GM12878 (cell line): Measurements from ENCODE around the gene INKA1. TPM values are rescaled to one million over a fixed set of nuclear protein-coding genes. Genes with fewer than 3 reads are reported as not detected.
A peak's percentile ranks its signal among the peaks of the same experiment; 100 is the strongest.

Source experiments
- ATAC-seq: fragments of 200-7000 bp; cut with Tn5 transposase; 3 replicates; pipeline ENCODE4 v1.9.1; 2020; ENCODE audit warnings: mild to moderate bottlenecking, moderate library complexity
- BruUV-seq: library from RNA; stranded (reverse); fragments of 400-500 nt; replicated peaks from 2 replicates; lab custom pipeline; 2021; lab: Mats Ljungman, UMichigan
- CTCF ChIA-PET: fragments of 300-600 bp; sonication (Branson Sonifier 250); formaldehyde crosslinking; extraction: SDS; loops from one replicate; lab custom pipeline; 2021; ENCODE audit warnings: inconsistent platforms; lab: Yijun Ruan, JAX
- POLR2A ChIA-PET: fragments of 350-600 bp; formaldehyde crosslinking; extraction: SDS; loops from one replicate; lab custom pipeline; 2021; ENCODE audit warnings: inconsistent platforms; lab: Charles Lee
- RAD21 ChIA-PET: fragments of 300-600 bp; sonication (Branson Sonifier 250); formaldehyde crosslinking; loops from one replicate; lab custom pipeline; 2023; ENCODE audit warnings: antibody characterized with exemption; ENCODE audit not compliant: unreplicated experiment; lab: Charles Lee
- SMC1A ChIA-PET: fragments of 300-600 bp; sonication (Branson Sonifier 250); formaldehyde crosslinking; loops from one replicate; lab custom pipeline; 2023; ENCODE audit not compliant: unreplicated experiment, uncharacterized antibody; lab: Charles Lee
- DNase-seq: peaks from one replicate; pipeline ENCODE4 v3.0.0-alpha.2; 2011; ENCODE audit warnings: low read depth, low spot score
- FAIRE-seq: peaks from 3 replicates; lab custom pipeline; 2011; peaks lifted over from hg19 to GRCh38; lab: Jason Lieb, UNC
- H2AFZ ChIP-seq: 2 replicates; pipeline ENCODE4 v1.6.0; 2011; ENCODE audit warnings: low read depth, low read length, control low read depth; ENCODE audit not compliant: control insufficient read depth
- H3K27ac ChIP-seq: 2 replicates; pipeline ENCODE4 v1.5.1; 2011; ENCODE audit warnings: control low read depth; ENCODE audit not compliant: control insufficient read depth, insufficient read depth
- H3K27me3 ChIP-seq, 2 experiments: replicated peaks in 1 of 2; 2 replicates each; pipeline versions ENCODE4 v1.6.0 to v1.6.1; 2011; ENCODE audit warnings: low read length in 1 of 2; ENCODE audit not compliant: control insufficient read depth in 2 of 2, insufficient read depth in 2 of 2
- H3K36me3 ChIP-seq, 2 experiments: 2 replicates each; pipeline ENCODE4 v1.5.1; 2011; ENCODE audit warnings: low read length in 1 of 2; ENCODE audit not compliant: control insufficient read depth in 2 of 2, insufficient read depth in 2 of 2
- H3K4me1 ChIP-seq: 2 replicates; pipeline ENCODE4 v1.6.1; 2011; ENCODE audit warnings: mild to moderate bottlenecking, low read length, moderate library complexity, mixed read lengths; ENCODE audit not compliant: control insufficient read depth, insufficient read depth
- H3K4me2 ChIP-seq: 2 replicates; pipeline ENCODE4 v1.6.0; 2011; ENCODE audit warnings: control low read depth; ENCODE audit not compliant: control insufficient read depth, insufficient read depth
- H3K4me3 ChIP-seq: fragments of 200-600 bp; sonication (generic); 2 replicates; pipeline ENCODE4 v1.5.1; 2016
- H3K79me2 ChIP-seq: 2 replicates; pipeline ENCODE4 v1.6.0; 2011; ENCODE audit warnings: low read length; ENCODE audit not compliant: control insufficient read depth, insufficient read depth
- H3K9ac ChIP-seq: 2 replicates; pipeline ENCODE4 v1.8.0; 2011; ENCODE audit warnings: low read length, control low read depth, mixed read lengths; ENCODE audit not compliant: control insufficient read depth, insufficient read depth
- H3K9me3 ChIP-seq: replicated peaks from 3 replicates; pipeline ENCODE4 v1.5.1; 2011; ENCODE audit warnings: mild to moderate bottlenecking, low read length; ENCODE audit not compliant: control insufficient read depth, insufficient read depth
- H4K20me1 ChIP-seq: 2 replicates; pipeline ENCODE4 v1.6.0; 2011; ENCODE audit not compliant: control insufficient read depth, insufficient read depth
- BHLHE40 ChIP-seq, 2 experiments: fragments of 450-650 bp in 1 of 2; IDR thresholded peaks; 2 replicates each; pipeline ENCODE4 v1.6.1; 2011 to 2017; ENCODE audit warnings: low read depth in 2 of 2, borderline replicate concordance in 1 of 2, improper control_type of control experiment in 1 of 2, low read length in 1 of 2, mild to moderate bottlenecking in 1 of 2
- CBX3 ChIP-seq: fragments of 200-600 bp; sonication (generic); IDR thresholded peaks from 2 replicates; pipeline ENCODE4 v1.6.1; 2016; ENCODE audit warnings: low read depth, borderline replicate concordance
- HDAC2 ChIP-seq: fragments of 200-600 bp; sonication (generic); IDR thresholded peaks from 2 replicates; pipeline ENCODE4 v1.6.1; 2017
- SIN3A ChIP-seq: IDR thresholded peaks from 2 replicates; pipeline ENCODE4 v1.6.1; 2012; ENCODE audit warnings: low read depth, low read length, improper control_type of control experiment
- SIX5 ChIP-seq: IDR thresholded peaks from 2 replicates; pipeline ENCODE4 v1.6.1; 2011; ENCODE audit warnings: mild to moderate bottlenecking, low read depth, low read length, moderate library complexity; ENCODE audit not compliant: severe bottlenecking
- STAT3 ChIP-seq: IDR thresholded peaks from 2 replicates; pipeline ENCODE4 v1.6.1; 2011; ENCODE audit warnings: low read depth, low read length, improper control_type of control experiment
- TARDBP ChIP-seq: IDR thresholded peaks from 2 replicates; pipeline ENCODE4 v1.6.1; 2016; ENCODE audit warnings: borderline replicate concordance
- YY1 ChIP-seq: IDR thresholded peaks from 2 replicates; pipeline ENCODE4 v1.6.1; 2011; ENCODE audit warnings: low read depth, mild to moderate bottlenecking, low read length
- ZNF384 ChIP-seq: IDR thresholded peaks from 2 replicates; pipeline ENCODE4 v1.6.1; 2012; ENCODE audit warnings: low read depth, mild to moderate bottlenecking, low read length, improper control_type of control experiment, borderline replicate concordance
- WGBS: methylation state at CpG from one replicate; pipeline ENCODE4 v1.1.6; 2016; ENCODE audit warnings: low lambda C conversion rate; ENCODE audit not compliant: insufficient replicate concordance, insufficient coverage; ENCODE audit errors: missing lambda C conversion rate; 5-methylcytosine and 5-hydroxymethylcytosine counted together
- in situ Hi-C: fragments of 300-500 bp; cut with MboI; formaldehyde crosslinking; loops from 9 replicates; pipeline ENCODE4 v1.14.3; 2018; ENCODE audit warnings: mixed read lengths
- intact Hi-C: fragments of 100-400 bp; cut with micrococcal nuclease; formaldehyde crosslinking; loops from one replicate; pipeline ENCODE4 v1.14.2; 2022; ENCODE audit not compliant: unreplicated experiment
- polyA plus RNA-seq, 11 experiments: library from polyadenylated mRNA; depleted of rRNA in 4 of 11; unstranded in 6 of 11; stranded (reverse) in 5 of 11; fragments of >200 nt; fragmentation: Nextera tagmentation in 4 of 11; fragmentation: Illumina TruSeq in 1 of 11; extraction: Ambion mirVana in 4 of 11; extraction: Trizol in 1 of 11; gene quantifications; 1 replicate in 1 of 11; 2 replicates in 10 of 11; pipeline versions ENCODE4 v1.2.1 to v1.2.3, GENCODE V29; 2011 to 2016; ENCODE audit warnings: inconsistent platforms in 2 of 11, missing spikeins in 2 of 11, low read depth in 1 of 11
- total RNA-seq, 4 experiments: library from RNA; depleted of rRNA in 3 of 4; stranded (reverse); fragments of >200 nt in 3 of 4; fragmentation: Illumina TruSeq in 1 of 4; extraction: Trizol in 1 of 4; gene quantifications; 2 replicates each; pipeline versions ENCODE4 v1.2.1 to v1.2.3, GENCODE V29; 2013 to 2021
- TF ChIP-seq, protein P1 (sequence below): IDR thresholded peaks from 2 replicates; pipeline ENCODE4 v1.6.1; 2012; ENCODE audit warnings: low read depth, low read length, improper control_type of control experiment
- TF ChIP-seq, protein P2 (sequence below): fragments of 450-650 bp; conservative IDR thresholded peaks from 2 replicates; pipeline ENCODE4 v1.6.1; 2017; ENCODE audit warnings: mild to moderate bottlenecking, moderate library complexity
- TF ChIP-seq, protein P3 (sequence below): fragments of 450-650 bp; IDR thresholded peaks from 2 replicates; pipeline ENCODE4 v1.6.1; 2016; ENCODE audit warnings: mild to moderate bottlenecking
- TF ChIP-seq, protein P4 (sequence below): fragments of 450-650 bp; IDR thresholded peaks from 2 replicates; pipeline ENCODE4 v1.6.1; 2014; ENCODE audit warnings: mild to moderate bottlenecking
- TF ChIP-seq, protein P5 (sequence below): fragments of 450-650 bp; IDR thresholded peaks from 2 replicates; pipeline ENCODE4 v1.6.1; 2017; ENCODE audit warnings: mild to moderate bottlenecking, low read depth, inconsistent platforms; ENCODE audit not compliant: poor library complexity, severe bottlenecking

INKA1 gene
- total and polyA plus RNA-seq, 10 of the 15 experiments (the other 5 are each of a cell fraction or from before 2014, with no cell fraction given) = 0.32 to 10.5 (median 4.9) TPM

DNA sequence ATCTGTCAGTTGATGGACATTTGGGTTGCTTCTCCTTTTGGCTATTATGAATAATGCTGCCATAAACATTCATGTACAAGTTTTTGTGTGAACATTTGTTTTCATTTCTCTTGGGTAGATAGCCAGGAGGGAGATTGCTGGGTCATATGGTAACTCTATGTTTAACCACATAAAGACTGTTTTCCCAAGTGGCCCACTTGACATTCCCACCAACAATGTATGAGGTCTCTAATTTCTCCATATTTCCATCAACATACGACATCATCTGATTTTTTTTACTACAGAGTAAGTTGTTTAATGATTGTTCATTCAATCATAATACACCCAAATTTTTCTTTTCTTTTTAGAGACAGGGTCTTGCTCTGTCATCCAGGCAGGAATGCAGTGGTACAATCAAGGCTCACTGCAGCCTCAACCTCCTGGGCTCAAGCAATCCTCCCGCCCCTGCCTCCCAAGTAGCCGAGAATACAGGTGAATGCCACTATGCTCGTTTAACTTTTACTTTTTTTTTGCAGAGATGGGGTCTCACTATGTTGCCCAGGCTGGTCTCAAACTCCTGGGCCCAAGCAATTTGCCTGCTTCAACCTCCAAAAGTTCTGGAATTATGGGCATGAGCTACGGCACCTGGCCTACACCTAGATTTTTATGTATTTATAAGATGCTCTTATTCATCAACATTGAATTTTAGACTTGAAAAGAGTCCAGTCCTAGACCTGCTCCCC, 23.5 kb upstream of the INKA1 start:
- no peak for DNase-seq
- Histone ChIP-seq H3K4me2 (no peak overlapping the region), H3K9me3 (no peaks in the 10 kb centered on the region), H3K27ac (no peak overlapping the region), H3K79me2 (peaks cover 21% of the 10 kb centered on the region), H3K4me3 (no peak overlapping the region), H3K27me3 (no peaks in the 10 kb centered on the region), H3K4me1 (no peaks in the 10 kb centered on the region; the same call in 1 of the 2 replicates), H4K20me1 (no peaks in the 10 kb centered on the region), H2AFZ (no peak overlapping the region), H3K36me3 (peaks cover 0 to 3% of the 10 kb centered on the region in 2 experiments; a peak in 2 of 4 replicates), H3K9ac (no peak overlapping the region)
- TSS peak; percentile 32 for BruUV-seq
- ChIA-PET CTCF (interaction anchor here (0.5 to 1.4 kb wide), 2 partner anchors 8 to 60 kb away, joined by 3 to 5 read pairs; no protein-coding TSS in a partner anchor), SMC1A (interaction anchor here (0.8 kb wide), 1 partner anchor 8 kb away, joined by 4 read pairs; no protein-coding TSS in a partner anchor), POLR2A (no interaction called here), RAD21 (no interaction called here)
- in situ Hi-C loops (no loop called here), intact Hi-C loops (no loop called here)
- ATAC-seq = no peak
- WGBS = 80% methylated on average over 5 of the region's 5 CpGs
- FAIRE-seq = peak; percentile 52
- no peak for TF ChIP-seq HDAC2
- TF ChIP-seq TARDBP = no peak
- no peak for TF ChIP-seq CBX3
- TF ChIP-seq, protein P1, sequence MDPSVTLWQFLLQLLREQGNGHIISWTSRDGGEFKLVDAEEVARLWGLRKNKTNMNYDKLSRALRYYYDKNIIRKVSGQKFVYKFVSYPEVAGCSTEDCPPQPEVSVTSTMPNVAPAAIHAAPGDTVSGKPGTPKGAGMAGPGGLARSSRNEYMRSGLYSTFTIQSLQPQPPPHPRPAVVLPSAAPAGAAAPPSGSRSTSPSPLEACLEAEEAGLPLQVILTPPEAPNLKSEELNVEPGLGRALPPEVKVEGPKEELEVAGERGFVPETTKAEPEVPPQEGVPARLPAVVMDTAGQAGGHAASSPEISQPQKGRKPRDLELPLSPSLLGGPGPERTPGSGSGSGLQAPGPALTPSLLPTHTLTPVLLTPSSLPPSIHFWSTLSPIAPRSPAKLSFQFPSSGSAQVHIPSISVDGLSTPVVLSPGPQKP = no peak
- TF ChIP-seq STAT3 = no peak
- TF ChIP-seq, protein P2, sequence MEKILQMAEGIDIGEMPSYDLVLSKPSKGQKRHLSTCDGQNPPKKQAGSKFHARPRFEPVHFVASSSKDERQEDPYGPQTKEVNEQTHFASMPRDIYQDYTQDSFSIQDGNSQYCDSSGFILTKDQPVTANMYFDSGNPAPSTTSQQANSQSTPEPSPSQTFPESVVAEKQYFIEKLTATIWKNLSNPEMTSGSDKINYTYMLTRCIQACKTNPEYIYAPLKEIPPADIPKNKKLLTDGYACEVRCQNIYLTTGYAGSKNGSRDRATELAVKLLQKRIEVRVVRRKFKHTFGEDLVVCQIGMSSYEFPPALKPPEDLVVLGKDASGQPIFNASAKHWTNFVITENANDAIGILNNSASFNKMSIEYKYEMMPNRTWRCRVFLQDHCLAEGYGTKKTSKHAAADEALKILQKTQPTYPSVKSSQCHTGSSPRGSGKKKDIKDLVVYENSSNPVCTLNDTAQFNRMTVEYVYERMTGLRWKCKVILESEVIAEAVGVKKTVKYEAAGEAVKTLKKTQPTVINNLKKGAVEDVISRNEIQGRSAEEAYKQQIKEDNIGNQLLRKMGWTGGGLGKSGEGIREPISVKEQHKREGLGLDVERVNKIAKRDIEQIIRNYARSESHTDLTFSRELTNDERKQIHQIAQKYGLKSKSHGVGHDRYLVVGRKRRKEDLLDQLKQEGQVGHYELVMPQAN = no peak
- no peak for TF ChIP-seq ZNF384
- TF ChIP-seq, protein P3, sequence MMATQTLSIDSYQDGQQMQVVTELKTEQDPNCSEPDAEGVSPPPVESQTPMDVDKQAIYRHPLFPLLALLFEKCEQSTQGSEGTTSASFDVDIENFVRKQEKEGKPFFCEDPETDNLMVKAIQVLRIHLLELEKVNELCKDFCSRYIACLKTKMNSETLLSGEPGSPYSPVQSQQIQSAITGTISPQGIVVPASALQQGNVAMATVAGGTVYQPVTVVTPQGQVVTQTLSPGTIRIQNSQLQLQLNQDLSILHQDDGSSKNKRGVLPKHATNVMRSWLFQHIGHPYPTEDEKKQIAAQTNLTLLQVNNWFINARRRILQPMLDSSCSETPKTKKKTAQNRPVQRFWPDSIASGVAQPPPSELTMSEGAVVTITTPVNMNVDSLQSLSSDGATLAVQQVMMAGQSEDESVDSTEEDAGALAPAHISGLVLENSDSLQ = no peak
- TF ChIP-seq YY1 = no peak
- TF ChIP-seq SIX5 = no peak
- TF ChIP-seq, protein P4, sequence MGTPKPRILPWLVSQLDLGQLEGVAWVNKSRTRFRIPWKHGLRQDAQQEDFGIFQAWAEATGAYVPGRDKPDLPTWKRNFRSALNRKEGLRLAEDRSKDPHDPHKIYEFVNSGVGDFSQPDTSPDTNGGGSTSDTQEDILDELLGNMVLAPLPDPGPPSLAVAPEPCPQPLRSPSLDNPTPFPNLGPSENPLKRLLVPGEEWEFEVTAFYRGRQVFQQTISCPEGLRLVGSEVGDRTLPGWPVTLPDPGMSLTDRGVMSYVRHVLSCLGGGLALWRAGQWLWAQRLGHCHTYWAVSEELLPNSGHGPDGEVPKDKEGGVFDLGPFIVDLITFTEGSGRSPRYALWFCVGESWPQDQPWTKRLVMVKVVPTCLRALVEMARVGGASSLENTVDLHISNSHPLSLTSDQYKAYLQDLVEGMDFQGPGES = no peak
- TF ChIP-seq, protein P5, sequence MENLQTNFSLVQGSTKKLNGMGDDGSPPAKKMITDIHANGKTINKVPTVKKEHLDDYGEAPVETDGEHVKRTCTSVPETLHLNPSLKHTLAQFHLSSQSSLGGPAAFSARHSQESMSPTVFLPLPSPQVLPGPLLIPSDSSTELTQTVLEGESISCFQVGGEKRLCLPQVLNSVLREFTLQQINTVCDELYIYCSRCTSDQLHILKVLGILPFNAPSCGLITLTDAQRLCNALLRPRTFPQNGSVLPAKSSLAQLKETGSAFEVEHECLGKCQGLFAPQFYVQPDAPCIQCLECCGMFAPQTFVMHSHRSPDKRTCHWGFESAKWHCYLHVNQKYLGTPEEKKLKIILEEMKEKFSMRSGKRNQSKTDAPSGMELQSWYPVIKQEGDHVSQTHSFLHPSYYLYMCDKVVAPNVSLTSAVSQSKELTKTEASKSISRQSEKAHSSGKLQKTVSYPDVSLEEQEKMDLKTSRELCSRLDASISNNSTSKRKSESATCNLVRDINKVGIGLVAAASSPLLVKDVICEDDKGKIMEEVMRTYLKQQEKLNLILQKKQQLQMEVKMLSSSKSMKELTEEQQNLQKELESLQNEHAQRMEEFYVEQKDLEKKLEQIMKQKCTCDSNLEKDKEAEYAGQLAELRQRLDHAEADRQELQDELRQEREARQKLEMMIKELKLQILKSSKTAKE = no peak
- TF ChIP-seq BHLHE40 (IDR thresholded peaks at IDR 0.05; ENCODE audit: borderline replicate concordance in 1 of 2, low read depth in 2 of 2, low read length in 1 of 2) = no peak
- no peak for TF ChIP-seq SIN3A
